Astrocyte (in vitro differentiated cells and primary cell): ENCODE measurements around the gene IDH1.
A peak's percentile ranks its signal among the peaks of the same experiment; 100 is the strongest.

ENCODE experiments used
- EZH2 ChIP-seq: IDR thresholded peaks from 2 replicates; pipeline ENCODE4 v1.6.1; 2012; ENCODE audit warnings: mild to moderate bottlenecking, low read length, inconsistent platforms; ENCODE audit not compliant: insufficient read depth
- TF ChIP-seq, protein P1 (sequence below): IDR thresholded peaks from 2 replicates; pipeline ENCODE4 v1.5.1; 2011; ENCODE audit warnings: low read depth, mild to moderate bottlenecking, inconsistent platforms, low read length, moderate library complexity; ENCODE audit not compliant: insufficient read depth

DNA sequence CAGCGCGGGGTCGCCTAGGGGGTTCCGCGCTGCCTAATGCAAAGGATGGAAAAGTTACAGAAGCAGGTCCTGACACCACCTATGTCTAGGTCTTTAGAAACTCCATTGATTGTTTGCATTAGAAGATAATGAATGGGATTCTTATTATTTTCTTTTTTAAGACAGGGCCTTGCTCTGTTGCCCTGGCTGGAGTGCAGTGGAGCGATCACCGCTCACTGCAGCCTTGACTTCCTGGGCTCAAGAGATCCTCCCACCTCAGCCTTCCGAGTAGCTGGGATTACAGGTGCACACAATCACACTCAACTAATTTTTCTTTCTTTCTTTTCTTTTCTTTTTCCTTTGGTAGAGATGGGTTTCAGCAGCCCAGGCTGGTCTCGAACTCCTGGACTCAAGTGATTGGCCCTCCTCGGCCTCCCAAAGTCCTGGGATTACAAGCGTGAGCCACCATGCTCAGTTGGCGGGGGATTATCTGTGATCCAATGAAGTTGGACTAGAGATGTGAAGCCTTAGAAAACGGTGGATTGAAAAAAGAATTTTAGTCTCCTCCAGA, 761 bp upstream of the IDH1 start:
- TF ChIP-seq, protein P1, sequence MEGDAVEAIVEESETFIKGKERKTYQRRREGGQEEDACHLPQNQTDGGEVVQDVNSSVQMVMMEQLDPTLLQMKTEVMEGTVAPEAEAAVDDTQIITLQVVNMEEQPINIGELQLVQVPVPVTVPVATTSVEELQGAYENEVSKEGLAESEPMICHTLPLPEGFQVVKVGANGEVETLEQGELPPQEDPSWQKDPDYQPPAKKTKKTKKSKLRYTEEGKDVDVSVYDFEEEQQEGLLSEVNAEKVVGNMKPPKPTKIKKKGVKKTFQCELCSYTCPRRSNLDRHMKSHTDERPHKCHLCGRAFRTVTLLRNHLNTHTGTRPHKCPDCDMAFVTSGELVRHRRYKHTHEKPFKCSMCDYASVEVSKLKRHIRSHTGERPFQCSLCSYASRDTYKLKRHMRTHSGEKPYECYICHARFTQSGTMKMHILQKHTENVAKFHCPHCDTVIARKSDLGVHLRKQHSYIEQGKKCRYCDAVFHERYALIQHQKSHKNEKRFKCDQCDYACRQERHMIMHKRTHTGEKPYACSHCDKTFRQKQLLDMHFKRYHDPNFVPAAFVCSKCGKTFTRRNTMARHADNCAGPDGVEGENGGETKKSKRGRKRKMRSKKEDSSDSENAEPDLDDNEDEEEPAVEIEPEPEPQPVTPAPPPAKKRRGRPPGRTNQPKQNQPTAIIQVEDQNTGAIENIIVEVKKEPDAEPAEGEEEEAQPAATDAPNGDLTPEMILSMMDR, result peak; percentile 3
- TF ChIP-seq EZH2, result no peak
